Caco-2 (cell line): ENCODE data around the gene OR7G2. TPM values are rescaled to one million over a fixed set of nuclear protein-coding genes. Genes with fewer than 3 reads are reported as not detected.

Experiments used
- Bru-seq: library from RNA; stranded (reverse); fragments of 400-500 nt; gene quantifications from one replicate; lab custom pipeline; 2021; lab: Mats Ljungman, UMichigan
- BruChase-seq, 2 experiments: library from RNA; stranded (reverse); fragments of 400-500 nt; gene quantifications; one replicate each; lab custom pipeline; 2021; lab: Mats Ljungman, UMichigan
- BruUV-seq: library from RNA; stranded (reverse); fragments of 400-500 nt; replicated peaks from 2 replicates; lab custom pipeline; 2021; lab: Mats Ljungman, UMichigan
- CTCF ChIA-PET: fragments of 300-600 bp; sonication (Branson Sonifier 250); formaldehyde crosslinking; loops from one replicate; lab custom pipeline; 2022; ENCODE audit warnings: antibody characterized with exemption; lab: Charles Lee
- POLR2A ChIA-PET: fragments of 300-600 bp; sonication (Branson Sonifier 250); formaldehyde crosslinking; loops from one replicate; lab custom pipeline; 2022; ENCODE audit warnings: antibody characterized with exemption; lab: Charles Lee
- DNase-seq, 2 experiments: peaks; one replicate each; pipeline versions ENCODE4 v3.0.0 to v3.0.0-alpha.2; 2020 to 2022
- H3K27me3 ChIP-seq: replicated peaks from 2 replicates; pipeline ENCODE4 v1.6.0; 2011; ENCODE audit warnings: low read length; ENCODE audit not compliant: control insufficient read depth, insufficient read depth
- H3K36me3 ChIP-seq: 2 replicates; pipeline ENCODE4 v1.5.1; 2011; ENCODE audit warnings: low read length; ENCODE audit not compliant: control insufficient read depth, insufficient read depth
- H3K4me1 ChIP-seq: fragments of 250-450 bp; sonication (Bioruptor Pico); 2 replicates; pipeline ENCODE4 v1.5.1; 2020; ENCODE audit warnings: mild to moderate bottlenecking
- H3K4me3 ChIP-seq: 2 replicates; pipeline ENCODE4 v1.5.1; 2011; ENCODE audit warnings: low read depth, mild to moderate bottlenecking, control low read depth, low read length
- H3K9me3 ChIP-seq: fragments of 250-450 bp; sonication (Bioruptor Pico); 2 replicates; pipeline ENCODE4 v1.5.1; 2020; ENCODE audit warnings: mild to moderate bottlenecking, moderate library complexity
- H3K27ac Mint-ChIP-seq: one replicate; pipeline ENCODE4 v1.8.0; 2022; ENCODE audit warnings: mixed read lengths; ENCODE audit not compliant: unreplicated experiment
- H3K27me3 Mint-ChIP-seq: one replicate; pipeline ENCODE4 v1.8.0; 2022; ENCODE audit warnings: mixed read lengths; ENCODE audit not compliant: insufficient read depth, unreplicated experiment
- H3K36me3 Mint-ChIP-seq: one replicate; pipeline ENCODE4 v1.8.0; 2022; ENCODE audit warnings: mild to moderate bottlenecking, mixed read lengths; ENCODE audit not compliant: insufficient read depth, unreplicated experiment
- H3K4me1 Mint-ChIP-seq: one replicate; pipeline ENCODE4 v1.8.0; 2022; ENCODE audit warnings: low read depth, mixed read lengths; ENCODE audit not compliant: unreplicated experiment
- H3K4me3 Mint-ChIP-seq: one replicate; pipeline ENCODE4 v1.8.0; 2022; ENCODE audit warnings: mild to moderate bottlenecking, moderate library complexity, mixed read lengths; ENCODE audit not compliant: unreplicated experiment
- H3K9me3 Mint-ChIP-seq: one replicate; pipeline ENCODE4 v1.8.0; 2022; ENCODE audit warnings: mixed read lengths; ENCODE audit not compliant: unreplicated experiment
- intact Hi-C: fragments of 100-400 bp; cut with micrococcal nuclease; formaldehyde crosslinking; loops from one replicate; pipeline ENCODE4 v1.10.0; 2022; ENCODE audit not compliant: unreplicated experiment
- long read RNA-seq: library from polyadenylated mRNA; stranded (forward); transcript quantifications from one replicate; pipeline ENCODE4 v2.0.0, GENCODE V29; 2022
- total RNA-seq: library from RNA; stranded (reverse); gene quantifications from 2 replicates; pipeline ENCODE4 v1.2.3, GENCODE V29; 2022
- TF ChIP-seq, protein P1 (sequence below), 2 experiments: fragments of 200-600 bp in 1 of 2; IDR thresholded peaks; 1 replicate in 1 of 2; 2 replicates in 1 of 2; pipeline versions ENCODE4 v1.5.1 to v1.8.0; 2011 to 2022; ENCODE audit warnings: antibody characterized with exemption in 1 of 2, control low read depth in 1 of 2, inconsistent platforms in 1 of 2, low read depth in 1 of 2, low read length in 1 of 2, mild to moderate bottlenecking in 1 of 2, moderate library complexity in 1 of 2; ENCODE audit not compliant: insufficient read depth in 1 of 2, severe bottlenecking in 1 of 2, unreplicated experiment in 1 of 2

OR7G2 gene
- total RNA-seq = not detected in 2 replicates
- Bru-seq, nascent RNA = not detected
- not detected for BruChase-seq, experiment 1, labeled RNA remaining after a 2-hour chase
- BruChase-seq, experiment 2, labeled RNA remaining after a 6-hour chase = not detected
- long read RNA-seq = 0 reads

DNA sequence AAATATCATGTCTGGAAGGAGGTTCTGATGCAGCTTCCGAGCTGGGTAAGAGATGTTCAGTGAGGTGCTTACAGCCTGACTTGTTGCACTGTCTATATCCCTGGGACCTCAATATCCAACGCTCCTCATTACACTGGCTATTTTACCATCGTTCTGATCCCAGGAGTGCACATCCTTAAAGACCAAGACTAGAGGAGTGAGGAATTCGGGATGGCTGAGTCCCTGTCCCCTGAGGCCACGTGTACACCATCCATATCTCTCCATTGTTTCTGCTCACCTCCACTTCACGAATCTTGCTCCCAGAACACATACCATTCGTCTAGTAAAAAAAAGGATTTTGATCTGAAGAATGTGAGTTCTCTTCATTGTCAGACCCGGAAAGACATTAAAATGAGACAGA is at the start of gene OR7G2:
TSS of gene OR7G2 (minus strand) at position 101 of the 400 bp plus-strand sequence. CDS start 4,232 bp downstream, outside the sequence.
- ChIA-PET POLR2A (no interaction called here), CTCF (no interaction called here)
- intact Hi-C loops = no loop called here
- no peak within 1 kb of the TSS for H3K27ac Mint-ChIP-seq
- TF ChIP-seq, protein P1, sequence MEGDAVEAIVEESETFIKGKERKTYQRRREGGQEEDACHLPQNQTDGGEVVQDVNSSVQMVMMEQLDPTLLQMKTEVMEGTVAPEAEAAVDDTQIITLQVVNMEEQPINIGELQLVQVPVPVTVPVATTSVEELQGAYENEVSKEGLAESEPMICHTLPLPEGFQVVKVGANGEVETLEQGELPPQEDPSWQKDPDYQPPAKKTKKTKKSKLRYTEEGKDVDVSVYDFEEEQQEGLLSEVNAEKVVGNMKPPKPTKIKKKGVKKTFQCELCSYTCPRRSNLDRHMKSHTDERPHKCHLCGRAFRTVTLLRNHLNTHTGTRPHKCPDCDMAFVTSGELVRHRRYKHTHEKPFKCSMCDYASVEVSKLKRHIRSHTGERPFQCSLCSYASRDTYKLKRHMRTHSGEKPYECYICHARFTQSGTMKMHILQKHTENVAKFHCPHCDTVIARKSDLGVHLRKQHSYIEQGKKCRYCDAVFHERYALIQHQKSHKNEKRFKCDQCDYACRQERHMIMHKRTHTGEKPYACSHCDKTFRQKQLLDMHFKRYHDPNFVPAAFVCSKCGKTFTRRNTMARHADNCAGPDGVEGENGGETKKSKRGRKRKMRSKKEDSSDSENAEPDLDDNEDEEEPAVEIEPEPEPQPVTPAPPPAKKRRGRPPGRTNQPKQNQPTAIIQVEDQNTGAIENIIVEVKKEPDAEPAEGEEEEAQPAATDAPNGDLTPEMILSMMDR (IDR thresholded peaks at IDR 0.05; ENCODE audit: insufficient read depth in 1 of 2, low read depth in 1 of 2, low read length in 1 of 2, severe bottlenecking in 1 of 2, unreplicated experiment in 1 of 2) = no peak
- no peak within 1 kb of the TSS for H3K4me3 ChIP-seq
- H3K4me1 Mint-ChIP-seq = no peaks in the 10 kb centered on the region
- no peak within 1 kb of the TSS for H3K4me3 Mint-ChIP-seq
- H3K36me3 Mint-ChIP-seq = no peaks in the 10 kb centered on the region
- BruUV-seq = no TSS peak
- peaks cover 9% of the 10 kb centered on the region for H3K9me3 Mint-ChIP-seq
- no peak for DNase-seq
- no peaks in the 10 kb centered on the region for H3K9me3 ChIP-seq
- no peaks in the 10 kb centered on the region for H3K4me1 ChIP-seq
- H3K36me3 ChIP-seq = no peaks in the 10 kb centered on the region
- H3K27me3 Mint-ChIP-seq = peaks cover 5% of the 10 kb centered on the region
- H3K27me3 ChIP-seq = no peaks in the 10 kb centered on the region

DNA sequence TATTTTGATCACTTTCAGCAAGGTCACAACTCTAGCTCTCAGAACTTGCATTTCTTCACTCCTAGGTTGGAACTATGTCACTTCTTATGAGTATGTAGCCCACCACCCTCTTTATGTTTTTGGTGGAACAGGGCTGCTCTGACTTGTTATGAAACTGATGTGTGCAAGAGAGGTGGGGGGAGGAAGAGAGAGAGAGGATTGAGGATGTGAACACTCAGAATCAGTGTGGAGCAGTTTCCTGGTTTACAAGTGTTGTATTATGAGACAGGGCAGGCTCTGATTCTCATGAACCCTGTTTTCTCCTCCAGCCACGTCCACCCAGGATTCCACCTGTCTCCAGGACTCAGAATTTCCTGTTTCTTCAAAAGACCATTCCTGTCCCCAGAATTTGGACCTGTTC is 49.0 kb upstream of the OR7G2 start:
- ChIA-PET CTCF (no interaction called here), POLR2A (no interaction called here)
- Histone ChIP-seq H3K4me3 (no peak overlapping the region), H3K9me3 (peaks cover 27% of the 10 kb centered on the region), H3K36me3 (peaks cover 18% of the 10 kb centered on the region), H3K27me3 (no peaks in the 10 kb centered on the region), H3K4me1 (no peaks in the 10 kb centered on the region)
- Mint-ChIP-seq H3K4me1 (no peaks in the 10 kb centered on the region), H3K27me3 (no peaks in the 10 kb centered on the region), H3K9me3 (peaks cover 32% of the 10 kb centered on the region), H3K36me3 (peaks cover 84% of the 10 kb centered on the region), H3K27ac (no peak overlapping the region), H3K4me3 (no peak overlapping the region)
- BruUV-seq = no TSS peak
- no peak for DNase-seq
- TF ChIP-seq, protein P1 (IDR thresholded peaks at IDR 0.05; ENCODE audit: insufficient read depth in 1 of 2, low read depth in 1 of 2, low read length in 1 of 2, severe bottlenecking in 1 of 2, unreplicated experiment in 1 of 2) = no peak
- intact Hi-C loops = no loop called here

DNA sequence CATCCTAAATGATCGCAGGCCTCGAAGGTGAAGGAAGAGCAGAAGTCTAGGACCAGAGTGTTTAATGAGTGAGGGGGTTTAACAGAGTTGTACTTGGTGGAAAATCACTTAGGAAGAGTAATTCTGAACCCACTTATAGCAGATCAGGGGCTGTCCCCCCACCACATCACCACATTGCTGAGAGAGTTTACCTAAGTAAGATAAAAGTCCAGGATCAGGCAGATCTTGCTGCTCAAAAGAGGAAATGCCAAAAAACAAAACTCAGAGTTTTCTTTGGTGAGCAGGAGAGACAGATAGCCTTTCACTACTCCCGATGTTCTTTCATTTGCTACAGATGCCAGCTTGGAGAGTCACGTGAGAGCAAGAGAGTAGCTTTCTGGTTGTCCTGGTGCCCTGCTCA is 48.3 kb upstream of the OR7G2 start:
- intact Hi-C loops = no loop called here
- POLR2A ChIA-PET = no interaction called here
- peaks cover 39% of the 10 kb centered on the region for H3K9me3 Mint-ChIP-seq
- H3K4me3 ChIP-seq = no peak overlapping the region
- peaks cover 27% of the 10 kb centered on the region for H3K9me3 ChIP-seq
- no peaks in the 10 kb centered on the region for H3K4me1 Mint-ChIP-seq
- peaks cover 83% of the 10 kb centered on the region for H3K36me3 Mint-ChIP-seq
- no TSS peak for BruUV-seq
- H3K27me3 ChIP-seq = no peaks in the 10 kb centered on the region
- TF ChIP-seq, protein P1 (IDR thresholded peaks at IDR 0.05; ENCODE audit: insufficient read depth in 1 of 2, low read depth in 1 of 2, low read length in 1 of 2, severe bottlenecking in 1 of 2, unreplicated experiment in 1 of 2) = no peak
- CTCF ChIA-PET = no interaction called here
- peaks cover 14% of the 10 kb centered on the region for H3K36me3 ChIP-seq
- no peak overlapping the region for H3K4me3 Mint-ChIP-seq
- no peak overlapping the region for H3K27ac Mint-ChIP-seq
- no peaks in the 10 kb centered on the region for H3K27me3 Mint-ChIP-seq
- no peak for DNase-seq
- H3K4me1 ChIP-seq = no peaks in the 10 kb centered on the region
